Ishikawa (cell line): Measurements from ENCODE around the gene LPP.

Experiments used
- CEBPB ChIP-seq: IDR thresholded peaks from 2 replicates; pipeline ENCODE4 v1.6.1; 2012
- EGR1 ChIP-seq: IDR thresholded peaks from 2 replicates; pipeline ENCODE4 v1.6.1; 2012
- EP300 ChIP-seq: IDR thresholded peaks from 2 replicates; pipeline ENCODE4 v1.6.1; 2012; ENCODE audit warnings: borderline replicate concordance
- MAX ChIP-seq: IDR thresholded peaks from 2 replicates; pipeline ENCODE4 v1.6.1; 2012
- NFIC ChIP-seq: IDR thresholded peaks from 2 replicates; pipeline ENCODE4 v1.6.1; 2012
- RAD21 ChIP-seq: IDR thresholded peaks from 2 replicates; pipeline ENCODE4 v1.6.1; 2012; ENCODE audit warnings: low read depth
- REST ChIP-seq: IDR thresholded peaks from 2 replicates; pipeline ENCODE4 v1.6.1; 2012; ENCODE audit warnings: low read depth, mild to moderate bottlenecking
- TAF1 ChIP-seq: IDR thresholded peaks from 2 replicates; pipeline ENCODE4 v1.6.1; 2012; ENCODE audit warnings: low read depth, mild to moderate bottlenecking
- TCF12 ChIP-seq: IDR thresholded peaks from 2 replicates; pipeline ENCODE4 v1.6.1; 2012; ENCODE audit warnings: low read depth
- TEAD4 ChIP-seq: IDR thresholded peaks from 2 replicates; pipeline ENCODE4 v1.6.1; 2012
- YY1 ChIP-seq: IDR thresholded peaks from 2 replicates; pipeline ENCODE4 v1.6.1; 2012; ENCODE audit warnings: low read depth

GRCh38 chr3:188520466-188520865, 366.5 kb downstream of the LPP start:
- TF ChIP-seq REST, result no peak
- no peak for TF ChIP-seq MAX
- TF ChIP-seq YY1, result no peak
- TF ChIP-seq EP300, result no peak
- no peak for TF ChIP-seq CEBPB
- TF ChIP-seq EGR1, result no peak
- TF ChIP-seq TEAD4, result no peak
- no peak for TF ChIP-seq TCF12
- no peak for TF ChIP-seq RAD21
- no peak for TF ChIP-seq TAF1
- no peak for TF ChIP-seq NFIC
